ENCODE measurements around the gene AFAP1. TPM values are rescaled to one million over a fixed set of nuclear protein-coding genes. Genes with fewer than 3 reads are reported as not detected.

AFAP1 gene
- total and polyA plus RNA-seq, 5 donors from 2014 or later: 1.8 to 5.0 (median 2.2) TPM

DNA sequence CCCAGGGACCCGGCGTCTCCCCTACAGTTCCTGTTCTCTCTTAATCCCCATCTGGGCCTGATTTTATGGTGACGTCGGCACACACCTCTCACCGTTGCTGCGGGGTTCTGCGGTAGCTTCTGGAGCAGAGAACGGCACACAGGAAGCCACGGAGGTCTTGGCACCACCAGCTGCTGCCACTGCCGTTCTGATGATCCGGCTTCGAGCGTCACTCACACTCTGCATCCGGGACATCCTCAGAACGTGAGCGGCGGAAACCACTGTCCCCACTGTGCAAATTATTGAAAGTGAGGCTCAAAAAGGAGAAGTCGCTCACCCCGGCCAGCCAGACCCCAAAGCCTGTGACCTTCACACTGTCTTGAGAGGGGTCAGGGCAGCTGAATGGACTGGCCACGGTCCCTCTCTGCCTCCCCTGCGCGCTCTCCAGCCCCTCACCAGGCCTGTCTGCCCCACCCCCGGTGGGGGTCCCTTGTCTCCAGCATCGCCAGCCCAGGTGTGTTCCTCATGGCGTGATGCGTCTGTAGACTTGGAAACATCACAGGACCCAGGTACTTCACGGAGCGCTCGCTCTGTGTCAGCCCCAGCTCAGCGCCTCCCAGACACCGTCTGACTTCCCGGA, 201.1 kb downstream of the AFAP1 start:
- Mint-ChIP-seq H3K27me3 (peaks cover 5% of the 10 kb centered on the region), H3K36me3 (no peaks in the 10 kb centered on the region), H3K27ac (no peak overlapping the region), H3K4me3 (no peak overlapping the region), H3K4me1 (no peaks in the 10 kb centered on the region), H3K9me3 (no peaks in the 10 kb centered on the region)
- no peaks in the 10 kb centered on the region for H3K27me3 ChIP-seq (ENCODE audit: control insufficient read depth, insufficient read depth, low read length)
- H3K27ac ChIP-seq (ENCODE audit: insufficient read depth, low read length, poor library complexity, severe bottlenecking): no peak overlapping the region
- ATAC-seq (ENCODE audit: low read depth in 2 of 2) (no peak), DNase-seq (no peak)
- H3K4me3 ChIP-seq (ENCODE audit: low read depth, low read length): no peak overlapping the region
- no peaks in the 10 kb centered on the region for H3K36me3 ChIP-seq (ENCODE audit: control insufficient read depth, insufficient read depth, low read length)
- no peaks in the 10 kb centered on the region for H3K9me3 ChIP-seq (ENCODE audit: control insufficient read depth in 2 of 2, low read length in 2 of 2)
- no peaks in the 10 kb centered on the region for H3K4me1 ChIP-seq (ENCODE audit: control insufficient read depth, insufficient read depth, low read length, poor library complexity, severe bottlenecking)

DNA sequence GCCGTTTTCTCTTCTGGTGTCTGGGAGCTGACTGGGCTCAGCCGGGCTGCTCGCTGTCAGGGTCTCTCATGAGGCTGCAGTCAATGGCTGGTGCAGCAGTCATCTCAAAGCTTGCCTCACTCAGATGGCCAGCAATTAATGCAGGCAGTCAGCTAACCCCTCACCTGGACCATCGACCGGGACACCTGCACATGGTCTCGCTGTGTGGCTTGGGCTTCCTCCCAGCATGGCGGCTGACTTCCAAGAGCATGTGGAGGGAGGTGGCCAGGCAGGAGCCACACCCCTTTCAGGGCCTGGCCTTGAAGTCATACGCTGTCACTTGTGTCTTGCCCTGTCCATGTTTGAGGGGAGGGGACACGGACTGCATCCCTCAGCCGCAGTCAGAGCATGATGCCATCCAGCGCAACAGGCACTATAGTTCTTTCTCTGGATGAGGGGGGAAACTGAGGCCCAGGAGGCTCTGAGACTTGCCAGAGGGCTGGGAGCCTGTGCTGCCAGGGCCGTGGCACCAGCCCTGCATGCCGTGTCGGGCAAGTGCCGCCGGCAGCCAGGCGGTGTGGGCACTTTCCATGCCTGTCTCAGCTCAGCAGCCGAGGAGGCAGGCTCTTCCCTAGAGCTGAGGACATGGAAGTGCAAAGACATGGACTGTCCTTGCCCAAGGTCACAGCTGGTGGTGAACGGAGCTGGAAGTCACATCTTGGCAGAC, 201.8 kb downstream of the AFAP1 start:
- Mint-ChIP-seq H3K27me3 (peaks cover 5% of the 10 kb centered on the region), H3K36me3 (no peaks in the 10 kb centered on the region), H3K4me3 (no peak overlapping the region), H3K27ac (no peak overlapping the region), H3K4me1 (no peaks in the 10 kb centered on the region), H3K9me3 (no peaks in the 10 kb centered on the region)
- H3K4me1 ChIP-seq (ENCODE audit: control insufficient read depth, insufficient read depth, low read length, poor library complexity, severe bottlenecking): no peaks in the 10 kb centered on the region
- H3K27ac ChIP-seq (ENCODE audit: insufficient read depth, low read length, poor library complexity, severe bottlenecking): no peak overlapping the region
- no peaks in the 10 kb centered on the region for H3K9me3 ChIP-seq (ENCODE audit: control insufficient read depth in 2 of 2, low read length in 2 of 2)
- DNase-seq (no peak), ATAC-seq (ENCODE audit: low read depth in 2 of 2) (no peak)
- H3K36me3 ChIP-seq (ENCODE audit: control insufficient read depth, insufficient read depth, low read length): no peaks in the 10 kb centered on the region
- no peaks in the 10 kb centered on the region for H3K27me3 ChIP-seq (ENCODE audit: control insufficient read depth, insufficient read depth, low read length)
- H3K4me3 ChIP-seq (ENCODE audit: low read depth, low read length): no peak overlapping the region

DNA sequence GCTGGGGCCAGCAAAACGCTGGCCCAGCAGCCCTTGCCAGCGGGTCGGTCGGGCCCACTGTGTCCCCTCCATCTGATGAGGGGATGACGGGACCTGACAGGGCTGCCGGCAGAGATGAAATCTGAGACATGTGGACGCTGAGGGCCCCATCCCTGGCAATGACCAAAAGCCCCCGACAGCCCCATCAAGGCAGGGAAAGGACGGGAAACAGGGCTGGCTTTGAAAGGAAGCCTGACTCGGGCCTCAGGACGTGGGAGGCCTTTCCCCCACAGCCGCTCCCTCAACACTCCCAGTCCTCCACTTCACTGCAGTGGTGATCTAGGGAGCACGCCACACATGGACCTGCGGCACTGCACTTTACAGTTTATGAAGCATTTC, 202.4 kb downstream of the AFAP1 start:
- H3K27ac Mint-ChIP-seq: no peak overlapping the region
- Histone ChIP-seq H3K4me1 (ENCODE audit: control insufficient read depth, insufficient read depth, low read length, poor library complexity, severe bottlenecking) (no peaks in the 10 kb centered on the region), H3K9me3 (ENCODE audit: control insufficient read depth in 2 of 2, low read length in 2 of 2) (no peaks in the 10 kb centered on the region), H3K4me3 (ENCODE audit: low read depth, low read length) (no peak overlapping the region), H3K27ac (ENCODE audit: insufficient read depth, low read length, poor library complexity, severe bottlenecking) (no peak overlapping the region), H3K36me3 (ENCODE audit: control insufficient read depth, insufficient read depth, low read length) (no peaks in the 10 kb centered on the region), H3K27me3 (ENCODE audit: control insufficient read depth, insufficient read depth, low read length) (no peaks in the 10 kb centered on the region)
- no peaks in the 10 kb centered on the region for H3K4me1 Mint-ChIP-seq
- DNase-seq: no peak
- H3K36me3 Mint-ChIP-seq: no peaks in the 10 kb centered on the region
- ATAC-seq (ENCODE audit: low read depth in 2 of 2): no peak
- H3K4me3 Mint-ChIP-seq: no peak overlapping the region
- no peaks in the 10 kb centered on the region for H3K9me3 Mint-ChIP-seq
- H3K27me3 Mint-ChIP-seq: peaks cover 5% of the 10 kb centered on the region

DNA sequence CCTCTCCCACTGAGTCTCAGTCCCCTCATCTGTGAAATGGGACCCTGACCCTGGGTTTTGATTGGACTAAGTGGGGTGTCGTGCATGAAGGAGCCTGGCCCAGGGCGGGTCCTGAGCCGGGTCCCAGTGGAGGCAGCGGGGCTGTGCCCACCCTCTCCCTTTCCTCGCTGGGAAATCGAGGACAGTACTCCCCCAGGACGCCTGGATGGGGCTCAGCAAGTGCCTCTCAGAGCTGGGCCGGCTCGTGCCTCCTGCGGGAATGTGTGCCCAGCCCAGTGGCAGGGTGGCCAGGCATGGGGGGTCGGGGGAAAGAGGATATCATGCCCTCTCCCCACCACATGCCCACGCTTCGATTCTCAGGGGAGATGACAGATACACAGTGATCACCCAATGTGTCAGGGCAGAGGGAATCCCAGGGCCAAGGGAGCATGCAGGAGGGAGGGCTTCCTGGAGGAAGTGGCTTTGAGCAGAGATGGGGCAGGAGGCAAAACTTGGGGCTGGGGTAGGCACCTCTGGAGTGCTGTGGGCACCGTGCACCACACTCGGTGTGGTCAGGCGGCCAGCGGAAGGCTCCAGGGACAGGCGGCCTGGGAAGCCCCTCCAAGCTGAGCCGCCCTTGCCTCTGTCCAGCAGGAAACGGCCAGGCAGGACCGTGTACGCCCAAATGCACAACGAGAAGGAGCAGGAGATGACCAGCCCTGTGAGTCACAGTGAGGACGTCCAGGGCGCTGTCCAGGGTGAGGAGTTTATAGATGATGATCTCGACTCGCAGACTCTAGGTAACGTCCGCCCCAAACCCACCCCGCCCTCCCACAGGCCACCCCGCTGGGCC, 203.0 kb downstream of the AFAP1 start:
- no peaks in the 10 kb centered on the region for H3K4me1 ChIP-seq (ENCODE audit: control insufficient read depth, insufficient read depth, low read length, poor library complexity, severe bottlenecking)
- ATAC-seq (ENCODE audit: low read depth in 2 of 2): no peak
- no peak overlapping the region for H3K27ac Mint-ChIP-seq
- H3K36me3 Mint-ChIP-seq: no peaks in the 10 kb centered on the region
- H3K36me3 ChIP-seq (ENCODE audit: control insufficient read depth, insufficient read depth, low read length): no peaks in the 10 kb centered on the region
- no peak overlapping the region for H3K4me3 Mint-ChIP-seq
- no peak for DNase-seq
- no peaks in the 10 kb centered on the region for H3K9me3 Mint-ChIP-seq
- H3K27ac ChIP-seq (ENCODE audit: insufficient read depth, low read length, poor library complexity, severe bottlenecking): no peak overlapping the region
- peaks cover 5% of the 10 kb centered on the region for H3K27me3 Mint-ChIP-seq
- H3K4me1 Mint-ChIP-seq: no peaks in the 10 kb centered on the region
- H3K9me3 ChIP-seq (ENCODE audit: control insufficient read depth in 2 of 2, low read length in 2 of 2): no peaks in the 10 kb centered on the region
- H3K4me3 ChIP-seq (ENCODE audit: low read depth, low read length): no peak overlapping the region
- no peaks in the 10 kb centered on the region for H3K27me3 ChIP-seq (ENCODE audit: control insufficient read depth, insufficient read depth, low read length)

DNA sequence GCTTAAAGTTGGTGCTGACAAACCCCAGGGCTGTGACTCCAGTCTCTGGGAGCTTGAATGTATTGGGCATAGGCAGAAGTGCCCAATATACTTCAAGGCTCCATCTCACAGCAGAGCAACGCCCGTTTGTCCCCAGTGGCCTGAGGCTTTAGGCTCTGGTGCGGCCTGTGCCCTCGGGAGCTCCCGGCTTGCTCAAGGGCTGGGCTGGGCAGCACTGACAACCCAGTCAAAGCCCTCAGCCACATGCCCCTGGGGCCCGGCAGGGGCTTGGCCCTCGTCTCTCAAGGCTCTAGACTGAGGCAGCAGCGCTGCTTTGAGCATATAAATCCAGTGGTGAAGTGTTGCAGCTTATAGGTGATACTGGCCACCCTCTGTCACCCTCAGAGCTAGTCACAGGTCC, 203.7 kb downstream of the AFAP1 start:
- Mint-ChIP-seq H3K27me3 (peaks cover 5% of the 10 kb centered on the region), H3K27ac (no peak overlapping the region), H3K36me3 (no peaks in the 10 kb centered on the region), H3K4me3 (no peak overlapping the region), H3K9me3 (no peaks in the 10 kb centered on the region), H3K4me1 (no peaks in the 10 kb centered on the region)
- H3K4me1 ChIP-seq (ENCODE audit: control insufficient read depth, insufficient read depth, low read length, poor library complexity, severe bottlenecking): no peaks in the 10 kb centered on the region
- no peaks in the 10 kb centered on the region for H3K27me3 ChIP-seq (ENCODE audit: control insufficient read depth, insufficient read depth, low read length)
- H3K36me3 ChIP-seq (ENCODE audit: control insufficient read depth, insufficient read depth, low read length): no peaks in the 10 kb centered on the region
- no peak overlapping the region for H3K4me3 ChIP-seq (ENCODE audit: low read depth, low read length)
- no peaks in the 10 kb centered on the region for H3K9me3 ChIP-seq (ENCODE audit: control insufficient read depth in 2 of 2, low read length in 2 of 2)
- no peak for ATAC-seq (ENCODE audit: low read depth in 2 of 2)
- DNase-seq: no peak
- no peak overlapping the region for H3K27ac ChIP-seq (ENCODE audit: insufficient read depth, low read length, poor library complexity, severe bottlenecking)

DNA sequence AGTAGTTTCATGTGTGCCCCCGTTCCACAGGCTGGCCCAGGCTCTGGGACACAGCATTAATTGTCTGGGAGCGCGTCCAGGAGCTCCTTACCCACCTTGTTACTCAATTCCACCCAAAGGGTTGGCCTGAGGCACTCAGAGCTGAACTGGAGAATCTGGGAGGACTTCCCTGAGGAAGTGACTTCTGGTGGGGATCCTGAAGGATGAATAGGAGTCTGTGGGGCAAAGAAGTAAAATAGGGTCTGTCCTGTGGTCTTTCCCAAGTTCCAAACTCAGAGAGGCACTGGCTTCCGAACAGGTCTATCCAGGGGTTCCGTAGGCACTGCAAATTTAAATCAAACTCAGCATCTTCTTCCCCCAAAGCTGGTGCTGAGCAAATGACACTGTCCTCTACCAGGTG, 204.3 kb downstream of the AFAP1 start:
- Mint-ChIP-seq H3K27me3 (peaks cover 5% of the 10 kb centered on the region), H3K4me3 (no peak overlapping the region), H3K27ac (no peak overlapping the region), H3K4me1 (no peaks in the 10 kb centered on the region), H3K9me3 (no peaks in the 10 kb centered on the region), H3K36me3 (no peaks in the 10 kb centered on the region)
- DNase-seq: no peak
- no peak overlapping the region for H3K4me3 ChIP-seq (ENCODE audit: low read depth, low read length)
- no peaks in the 10 kb centered on the region for H3K27me3 ChIP-seq (ENCODE audit: control insufficient read depth, insufficient read depth, low read length)
- ATAC-seq (ENCODE audit: low read depth in 2 of 2): no peak
- no peak overlapping the region for H3K27ac ChIP-seq (ENCODE audit: insufficient read depth, low read length, poor library complexity, severe bottlenecking)
- no peaks in the 10 kb centered on the region for H3K9me3 ChIP-seq (ENCODE audit: control insufficient read depth in 2 of 2, low read length in 2 of 2)
- no peaks in the 10 kb centered on the region for H3K36me3 ChIP-seq (ENCODE audit: control insufficient read depth, insufficient read depth, low read length)
- no peaks in the 10 kb centered on the region for H3K4me1 ChIP-seq (ENCODE audit: control insufficient read depth, insufficient read depth, low read length, poor library complexity, severe bottlenecking)

DNA sequence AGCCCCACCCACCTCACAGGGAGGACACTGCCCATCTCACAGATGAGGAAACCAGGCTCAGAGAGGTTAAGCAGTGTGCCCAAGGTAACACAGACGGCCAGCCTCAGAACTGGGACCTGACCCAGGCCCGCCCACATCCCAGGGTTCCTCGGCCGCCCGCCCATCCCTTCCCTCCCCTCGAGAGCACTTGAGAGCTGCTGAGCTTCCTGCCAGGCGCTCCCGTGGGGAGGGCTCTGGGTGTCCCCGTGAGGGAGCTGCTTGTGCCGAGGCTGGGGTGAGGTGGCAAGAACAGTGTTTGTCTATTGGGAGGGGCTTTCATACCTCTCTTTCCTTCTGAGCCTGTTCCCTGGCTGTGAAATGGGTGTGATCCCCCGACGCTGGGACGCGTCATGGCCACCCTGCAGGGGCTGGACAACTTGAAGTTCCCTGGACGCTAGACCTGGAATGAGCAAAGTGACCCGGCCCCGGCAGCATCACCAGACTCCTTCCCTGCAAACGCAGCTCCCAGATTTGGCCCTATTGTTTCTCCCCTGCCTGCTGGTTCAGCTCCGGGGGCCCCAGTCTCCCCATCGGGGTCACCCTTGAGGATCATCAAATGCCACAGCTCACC, 204.9 kb downstream of the AFAP1 start:
- peaks cover 5% of the 10 kb centered on the region for H3K27me3 Mint-ChIP-seq
- no peaks in the 10 kb centered on the region for H3K4me1 ChIP-seq (ENCODE audit: control insufficient read depth, insufficient read depth, low read length, poor library complexity, severe bottlenecking)
- H3K4me3 ChIP-seq (ENCODE audit: low read depth, low read length): no peak overlapping the region
- no peak overlapping the region for H3K27ac ChIP-seq (ENCODE audit: insufficient read depth, low read length, poor library complexity, severe bottlenecking)
- no peaks in the 10 kb centered on the region for H3K9me3 ChIP-seq (ENCODE audit: control insufficient read depth in 2 of 2, low read length in 2 of 2)
- H3K36me3 Mint-ChIP-seq: no peaks in the 10 kb centered on the region
- DNase-seq (no peak), ATAC-seq (ENCODE audit: low read depth in 2 of 2) (no peak)
- no peaks in the 10 kb centered on the region for H3K27me3 ChIP-seq (ENCODE audit: control insufficient read depth, insufficient read depth, low read length)
- no peak overlapping the region for H3K4me3 Mint-ChIP-seq
- no peaks in the 10 kb centered on the region for H3K36me3 ChIP-seq (ENCODE audit: control insufficient read depth, insufficient read depth, low read length)
- H3K27ac Mint-ChIP-seq: no peak overlapping the region
- H3K4me1 Mint-ChIP-seq: no peaks in the 10 kb centered on the region
- no peaks in the 10 kb centered on the region for H3K9me3 Mint-ChIP-seq
